AG04450 (cell line): ENCODE results near the gene MICAL2. TPM values are rescaled to one million over a fixed set of nuclear protein-coding genes. Genes with fewer than 3 reads are reported as not detected.

Source experiments
- CTCF ChIA-PET: fragments of 300-600, 350-600 bp; formaldehyde crosslinking; extraction: SDS; loops from one replicate; lab custom pipeline; 2022; ENCODE audit warnings: antibody characterized with exemption, inconsistent platforms; lab: Charles Lee
- POLR2A ChIA-PET: fragments of 350-600 bp; formaldehyde crosslinking; extraction: SDS; loops from one replicate; lab custom pipeline; 2021; ENCODE audit warnings: antibody characterized with exemption, inconsistent platforms; lab: Yijun Ruan, JAX
- DNase-seq: peaks from one replicate; pipeline ENCODE4 v3.0.0-alpha.2; 2011; ENCODE audit warnings: low read depth, low spot score
- H3K27ac ChIP-seq: one replicate; pipeline ENCODE4 v1.5.1; 2012; ENCODE audit warnings: low read depth, low read length, control low read depth
- H3K27me3 ChIP-seq: one replicate; pipeline ENCODE4 v1.6.0; 2012; ENCODE audit warnings: low read length; ENCODE audit not compliant: control insufficient read depth, insufficient read depth
- H3K4me3 ChIP-seq: 2 replicates; pipeline ENCODE4 v1.5.1; 2011; ENCODE audit warnings: mild to moderate bottlenecking, low read depth, low read length, control low read depth
- H3K9me3 ChIP-seq: 2 replicates; pipeline ENCODE4 v1.5.1; 2012; ENCODE audit warnings: low read length; ENCODE audit not compliant: control insufficient read depth, insufficient read depth
- CTCF ChIP-seq: IDR thresholded peaks from 2 replicates; pipeline ENCODE4 v1.5.1; 2011; ENCODE audit warnings: low read depth, low read length, control low read depth, inconsistent platforms
- polyA plus RNA-seq: library from polyadenylated mRNA; depleted of rRNA; stranded (reverse); fragments of >200 nt; gene quantifications from 2 replicates; pipeline ENCODE4 v1.2.3, GENCODE V29; 2011

The MICAL2 gene
- polyA plus RNA-seq, 1 experiment = 171 TPM

GRCh38 chr11:12176410-12176809 is 66.0 kb downstream of the MICAL2 start:
- Histone ChIP-seq H3K4me3 (no peak overlapping the region), H3K27me3 (no peaks in the 10 kb centered on the region), H3K27ac (peak overlapping the region; percentile 93), H3K9me3 (no peaks in the 10 kb centered on the region)
- no peak for TF ChIP-seq CTCF
- POLR2A ChIA-PET = interaction anchor here (1.2 kb wide), 2 partner anchors 24 to 66 kb away, joined by 3 read pairs; partner anchors contain the start of gene MICAL2
- CTCF ChIA-PET = no interaction called here
- DNase-seq = no peak

- Histone ChIP-seq H3K27ac (peak overlapping the region; percentile 49), H3K27me3 (no peaks in the 10 kb centered on the region), H3K4me3 (no peak overlapping the region), H3K9me3 (no peaks in the 10 kb centered on the region)
- no peak for TF ChIP-seq CTCF
- no peak for DNase-seq
- POLR2A ChIA-PET = no interaction called here
- CTCF ChIA-PET = interaction anchor here (0.6 kb wide), 1 partner anchor 88 kb away, joined by 3 read pairs; no protein-coding TSS in a partner anchor
Measured at GRCh38 chr11:12177739-12178338, 67.4 kb downstream of the MICAL2 start.

GRCh38 chr11:12179019-12179418 is 68.6 kb downstream of the MICAL2 start:
- TF ChIP-seq CTCF = no peak
- ChIA-PET CTCF (no interaction called here), POLR2A (no interaction called here)
- no peak overlapping the region for H3K4me3 ChIP-seq
- H3K27ac ChIP-seq = peak overlapping the region; percentile 35
- no peak for DNase-seq
- no peaks in the 10 kb centered on the region for H3K9me3 ChIP-seq
- H3K27me3 ChIP-seq = no peaks in the 10 kb centered on the region

- DNase-seq = no peak
- Histone ChIP-seq H3K27ac (peak overlapping the region; percentile 35), H3K27me3 (no peaks in the 10 kb centered on the region), H3K9me3 (no peaks in the 10 kb centered on the region), H3K4me3 (no peak overlapping the region)
- POLR2A ChIA-PET = no interaction called here
- CTCF ChIA-PET = no interaction called here
- no peak for TF ChIP-seq CTCF
Measured at GRCh38 chr11:12179531-12179930, 69.1 kb downstream of the MICAL2 start.
